ENCODE data around the gene CDH4.

CDH4 gene

DNA sequence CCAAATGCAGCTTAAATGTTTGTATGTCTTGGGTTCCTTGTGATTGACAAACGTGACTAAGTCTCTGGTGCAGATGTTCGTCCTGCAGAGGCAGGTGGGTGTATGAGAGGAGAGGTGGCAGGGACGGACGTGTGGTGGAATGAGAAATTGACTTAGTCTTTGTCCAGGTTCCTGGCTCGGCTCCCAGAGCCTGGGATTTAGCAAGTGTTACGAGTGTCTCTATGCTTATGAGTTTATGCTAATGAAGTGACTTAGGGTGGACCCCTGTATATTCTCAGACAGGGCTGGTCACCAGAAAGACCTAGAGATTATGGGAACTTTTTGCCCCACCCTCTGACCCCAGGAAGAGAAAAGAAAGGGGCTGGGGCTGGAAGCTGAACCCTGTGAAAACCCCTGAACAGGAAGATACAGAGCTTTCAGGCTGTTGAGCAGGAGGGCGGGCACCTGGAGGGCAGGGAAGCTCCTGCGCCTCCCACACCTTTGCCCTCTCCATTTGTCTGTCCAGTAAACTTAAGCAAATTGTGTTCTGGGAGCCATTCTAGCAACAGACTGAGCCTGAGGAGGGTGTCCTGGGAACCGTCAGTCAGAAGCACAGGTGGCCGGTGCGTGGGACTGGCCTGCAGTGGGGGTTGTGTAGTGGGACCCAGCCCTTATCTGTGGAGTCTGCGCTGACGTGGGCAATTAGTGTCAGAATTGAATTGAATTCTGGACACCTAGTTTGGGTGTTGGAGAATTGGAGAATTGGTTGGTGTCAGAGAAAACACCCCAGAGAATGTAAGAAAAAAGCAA, 362.1 kb downstream of the CDH4 start:
- H3K9ac ChIP-seq (ENCODE audit: low read depth in 1 of 2, low read length in 2 of 2) = no peak overlapping the region
- peaks cover 0 to 2% of the 10 kb centered on the region in 2 donors for H3K9me3 ChIP-seq (ENCODE audit: control insufficient read depth in 2 of 2, low read length in 2 of 2)
- H3K27ac ChIP-seq (ENCODE audit: low read depth in 2 of 2, low read length in 2 of 2) = no peak overlapping the region
- H3K36me3 ChIP-seq (ENCODE audit: control insufficient read depth in 2 of 2, insufficient read depth in 2 of 2, low read length in 2 of 2) = no peaks in the 10 kb centered on the region
- H3K4me1 ChIP-seq (ENCODE audit: control insufficient read depth in 2 of 2, insufficient read depth in 2 of 2, low read length in 2 of 2) = no peaks in the 10 kb centered on the region
- no peak overlapping the region for H3K4me3 ChIP-seq (ENCODE audit: low read length in 2 of 2)
- no peaks in the 10 kb centered on the region for H3K27me3 ChIP-seq (ENCODE audit: control insufficient read depth in 2 of 2, insufficient read depth in 2 of 2, low read length in 2 of 2)

DNA sequence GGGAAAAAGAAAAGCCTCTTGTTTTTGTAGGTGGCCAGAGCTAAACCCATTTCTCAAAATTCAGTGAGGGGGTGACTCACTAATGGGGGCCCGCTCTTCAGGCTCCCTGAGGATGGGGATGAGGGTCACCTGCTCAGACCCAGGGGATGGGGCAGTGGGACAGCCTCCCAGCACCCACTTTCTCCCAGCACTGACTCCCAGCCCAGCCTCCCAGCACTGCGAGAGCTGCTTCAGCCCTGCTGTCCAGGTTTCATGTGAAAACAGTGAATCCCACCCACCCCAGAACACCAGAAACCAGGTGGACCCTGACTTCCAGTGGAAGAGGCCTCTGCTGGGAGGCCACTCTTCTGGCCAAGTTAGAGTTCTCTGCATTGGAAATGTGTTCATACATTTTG, 362.6 kb downstream of the CDH4 start:
- H3K4me3 ChIP-seq (ENCODE audit: low read length in 2 of 2) = no peak overlapping the region
- H3K9ac ChIP-seq (ENCODE audit: low read depth in 1 of 2, low read length in 2 of 2) = no peak overlapping the region
- peaks cover 0 to 2% of the 10 kb centered on the region in 2 donors for H3K9me3 ChIP-seq (ENCODE audit: control insufficient read depth in 2 of 2, low read length in 2 of 2)
- no peak overlapping the region for H3K27ac ChIP-seq (ENCODE audit: low read depth in 2 of 2, low read length in 2 of 2)
- H3K27me3 ChIP-seq (ENCODE audit: control insufficient read depth in 2 of 2, insufficient read depth in 2 of 2, low read length in 2 of 2) = no peaks in the 10 kb centered on the region
- no peaks in the 10 kb centered on the region for H3K36me3 ChIP-seq (ENCODE audit: control insufficient read depth in 2 of 2, insufficient read depth in 2 of 2, low read length in 2 of 2)
- H3K4me1 ChIP-seq (ENCODE audit: control insufficient read depth in 2 of 2, insufficient read depth in 2 of 2, low read length in 2 of 2) = no peaks in the 10 kb centered on the region

DNA sequence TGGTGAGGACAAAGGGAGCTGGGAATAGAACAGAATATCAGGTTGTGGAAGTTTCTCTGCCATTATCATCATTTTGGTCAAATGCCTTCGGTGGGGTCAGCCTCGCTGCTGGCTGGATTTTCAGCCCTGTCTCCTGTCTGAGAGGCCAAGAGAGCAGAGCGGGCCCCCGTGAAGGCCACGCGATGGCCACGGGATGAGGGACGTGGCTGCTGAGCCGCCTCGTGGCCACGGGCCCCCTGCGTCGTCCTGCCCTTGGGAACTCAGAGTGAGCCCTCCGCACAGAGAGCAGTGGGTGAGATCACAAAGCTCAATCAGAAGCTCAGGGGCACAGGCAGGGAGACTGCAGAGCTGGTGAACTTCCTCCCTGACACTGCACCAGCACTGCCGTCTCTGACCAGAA, 363.7 kb downstream of the CDH4 start:
- Histone ChIP-seq H3K9me3 (ENCODE audit: control insufficient read depth in 2 of 2, low read length in 2 of 2) (peaks cover 0 to 2% of the 10 kb centered on the region in 2 donors), H3K4me1 (ENCODE audit: control insufficient read depth in 2 of 2, insufficient read depth in 2 of 2, low read length in 2 of 2) (no peaks in the 10 kb centered on the region)

DNA sequence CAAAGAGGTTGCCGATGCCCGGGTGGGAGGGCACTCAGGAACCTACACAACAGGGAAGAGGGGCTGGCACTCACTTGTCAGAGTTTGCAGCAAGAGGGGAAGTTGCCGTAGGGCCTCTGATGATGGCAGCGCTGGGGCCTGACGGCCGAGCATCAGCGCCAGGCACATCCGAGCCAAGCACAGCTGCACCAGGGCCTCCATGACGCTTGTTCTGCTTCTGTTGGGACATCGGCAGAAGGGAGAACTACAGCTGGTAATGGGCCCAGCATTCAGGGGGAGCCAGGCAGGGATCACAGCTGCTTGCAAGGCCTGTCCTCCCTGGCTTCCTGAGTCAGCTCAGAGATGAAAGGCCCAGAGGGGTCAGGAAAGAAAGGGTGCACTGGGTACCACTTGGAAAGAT, 367.7 kb downstream of the CDH4 start:
- no peaks in the 10 kb centered on the region for H3K36me3 ChIP-seq (ENCODE audit: control insufficient read depth in 2 of 2, insufficient read depth in 2 of 2, low read length in 2 of 2)
- H3K27ac ChIP-seq (ENCODE audit: low read depth in 2 of 2, low read length in 2 of 2) = no peak overlapping the region
- no peaks in the 10 kb centered on the region for H3K9me3 ChIP-seq (ENCODE audit: control insufficient read depth in 2 of 2, low read length in 2 of 2)
- H3K9ac ChIP-seq (ENCODE audit: low read depth in 1 of 2, low read length in 2 of 2) = no peak overlapping the region
- no peak overlapping the region for H3K4me3 ChIP-seq (ENCODE audit: low read length in 2 of 2)
- no peaks in the 10 kb centered on the region for H3K27me3 ChIP-seq (ENCODE audit: control insufficient read depth in 2 of 2, insufficient read depth in 2 of 2, low read length in 2 of 2)
- H3K4me1 ChIP-seq (ENCODE audit: control insufficient read depth in 2 of 2, insufficient read depth in 2 of 2, low read length in 2 of 2) = no peaks in the 10 kb centered on the region

More for the DNA sequence above, 363.7 kb downstream of the CDH4 start:
- Histone ChIP-seq H3K27me3 (ENCODE audit: control insufficient read depth in 2 of 2, insufficient read depth in 2 of 2, low read length in 2 of 2) (no peaks in the 10 kb centered on the region), H3K27ac (ENCODE audit: low read depth in 2 of 2, low read length in 2 of 2) (no peak overlapping the region), H3K4me3 (ENCODE audit: low read length in 2 of 2) (no peak overlapping the region), H3K9ac (ENCODE audit: low read depth in 1 of 2, low read length in 2 of 2) (no peak overlapping the region), H3K36me3 (ENCODE audit: control insufficient read depth in 2 of 2, insufficient read depth in 2 of 2, low read length in 2 of 2) (no peaks in the 10 kb centered on the region)

DNA sequence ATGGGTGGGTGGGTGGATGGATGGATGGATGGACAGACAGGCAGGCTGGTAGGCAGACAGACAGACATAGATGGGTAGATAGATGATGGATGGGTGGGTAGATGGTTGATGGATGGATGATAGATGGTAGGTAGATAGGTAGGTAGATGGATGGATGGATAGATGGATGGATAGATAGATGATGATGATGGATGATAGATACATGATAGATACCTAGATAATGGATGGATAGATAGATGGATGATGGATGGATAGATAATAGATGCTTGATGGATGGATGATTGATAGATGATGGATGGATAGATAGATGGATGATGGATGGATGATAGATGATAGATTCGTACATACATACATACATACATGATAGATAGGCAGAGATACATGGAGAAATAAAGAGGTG, 368.1 kb downstream of the CDH4 start:
- no peak overlapping the region for H3K4me3 ChIP-seq (ENCODE audit: low read length in 2 of 2)
- H3K9ac ChIP-seq (ENCODE audit: low read depth in 1 of 2, low read length in 2 of 2) = no peak overlapping the region
- no peaks in the 10 kb centered on the region for H3K36me3 ChIP-seq (ENCODE audit: control insufficient read depth in 2 of 2, insufficient read depth in 2 of 2, low read length in 2 of 2)
- H3K27ac ChIP-seq (ENCODE audit: low read depth in 2 of 2, low read length in 2 of 2) = no peak overlapping the region
- H3K4me1 ChIP-seq (ENCODE audit: control insufficient read depth in 2 of 2, insufficient read depth in 2 of 2, low read length in 2 of 2) = no peaks in the 10 kb centered on the region
- H3K27me3 ChIP-seq (ENCODE audit: control insufficient read depth in 2 of 2, insufficient read depth in 2 of 2, low read length in 2 of 2) = no peaks in the 10 kb centered on the region
- H3K9me3 ChIP-seq (ENCODE audit: control insufficient read depth in 2 of 2, low read length in 2 of 2) = no peaks in the 10 kb centered on the region

DNA sequence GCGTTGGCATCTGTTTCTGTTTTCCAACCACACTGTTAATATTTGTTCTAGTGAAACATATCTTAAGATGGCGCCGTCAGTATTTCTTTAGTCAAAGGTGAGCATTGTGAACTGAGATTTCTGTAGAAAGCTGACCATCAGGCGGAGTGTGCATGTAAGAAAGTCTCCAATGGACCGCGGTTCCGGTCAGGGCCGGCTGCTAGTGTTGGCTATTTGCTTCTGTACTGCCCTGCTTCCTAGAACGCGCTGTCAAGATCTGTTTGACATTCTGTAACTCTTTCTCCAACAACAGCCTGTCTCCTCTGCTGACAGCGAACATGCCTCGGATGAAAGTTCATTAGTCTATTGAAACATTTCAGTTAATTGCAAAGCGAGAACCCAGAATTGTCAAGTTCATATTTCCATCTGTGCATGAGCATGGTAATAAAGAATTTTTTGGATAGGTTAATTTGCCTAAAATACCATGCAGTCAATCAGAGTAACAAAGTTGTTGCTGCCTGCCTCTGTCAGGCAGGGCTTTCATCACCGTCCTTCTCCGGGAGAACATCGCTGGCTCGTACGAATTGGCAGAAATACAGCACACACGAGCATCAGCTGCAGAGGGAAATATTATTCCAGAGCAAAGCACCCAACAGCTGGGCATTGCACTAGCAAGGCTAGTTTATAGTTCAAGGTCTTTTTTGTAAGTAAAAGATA, 369.1 kb downstream of the CDH4 start:
- Histone ChIP-seq H3K9ac (ENCODE audit: low read depth in 1 of 2, low read length in 2 of 2) (no peak overlapping the region), H3K4me1 (ENCODE audit: control insufficient read depth in 2 of 2, insufficient read depth in 2 of 2, low read length in 2 of 2) (no peaks in the 10 kb centered on the region), H3K27ac (ENCODE audit: low read depth in 2 of 2, low read length in 2 of 2) (no peak overlapping the region), H3K9me3 (ENCODE audit: control insufficient read depth in 2 of 2, low read length in 2 of 2) (no peaks in the 10 kb centered on the region), H3K27me3 (ENCODE audit: control insufficient read depth in 2 of 2, insufficient read depth in 2 of 2, low read length in 2 of 2) (no peaks in the 10 kb centered on the region), H3K36me3 (ENCODE audit: control insufficient read depth in 2 of 2, insufficient read depth in 2 of 2, low read length in 2 of 2) (no peaks in the 10 kb centered on the region), H3K4me3 (ENCODE audit: low read length in 2 of 2) (no peak overlapping the region)

DNA sequence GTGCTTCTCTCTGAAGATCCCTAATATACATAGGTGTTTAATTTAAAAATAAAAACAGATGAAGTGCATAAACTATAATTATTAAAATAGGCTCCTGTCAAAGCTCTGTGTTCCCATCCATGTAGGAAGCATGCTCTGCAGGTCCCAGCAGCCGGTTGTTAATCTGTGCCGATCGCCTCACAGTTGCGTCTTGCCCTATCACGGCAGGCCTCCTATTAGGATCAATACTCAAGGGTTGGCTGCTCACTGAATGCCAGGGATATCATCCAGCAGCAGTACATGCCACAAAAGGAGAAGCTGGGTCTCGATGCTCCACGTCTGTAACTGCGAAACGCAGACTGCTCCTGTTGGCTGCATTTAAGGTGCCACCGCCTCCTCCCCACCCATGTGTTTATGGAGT, 369.8 kb downstream of the CDH4 start:
- H3K4me1 ChIP-seq (ENCODE audit: control insufficient read depth in 2 of 2, insufficient read depth in 2 of 2, low read length in 2 of 2) = no peaks in the 10 kb centered on the region
- H3K27ac ChIP-seq (ENCODE audit: low read depth in 2 of 2, low read length in 2 of 2) = no peak overlapping the region
- H3K9ac ChIP-seq (ENCODE audit: low read depth in 1 of 2, low read length in 2 of 2) = no peak overlapping the region
- H3K36me3 ChIP-seq (ENCODE audit: control insufficient read depth in 2 of 2, insufficient read depth in 2 of 2, low read length in 2 of 2) = no peaks in the 10 kb centered on the region
- no peaks in the 10 kb centered on the region for H3K27me3 ChIP-seq (ENCODE audit: control insufficient read depth in 2 of 2, insufficient read depth in 2 of 2, low read length in 2 of 2)
- no peak overlapping the region for H3K4me3 ChIP-seq (ENCODE audit: low read length in 2 of 2)
- no peaks in the 10 kb centered on the region for H3K9me3 ChIP-seq (ENCODE audit: control insufficient read depth in 2 of 2, low read length in 2 of 2)

DNA sequence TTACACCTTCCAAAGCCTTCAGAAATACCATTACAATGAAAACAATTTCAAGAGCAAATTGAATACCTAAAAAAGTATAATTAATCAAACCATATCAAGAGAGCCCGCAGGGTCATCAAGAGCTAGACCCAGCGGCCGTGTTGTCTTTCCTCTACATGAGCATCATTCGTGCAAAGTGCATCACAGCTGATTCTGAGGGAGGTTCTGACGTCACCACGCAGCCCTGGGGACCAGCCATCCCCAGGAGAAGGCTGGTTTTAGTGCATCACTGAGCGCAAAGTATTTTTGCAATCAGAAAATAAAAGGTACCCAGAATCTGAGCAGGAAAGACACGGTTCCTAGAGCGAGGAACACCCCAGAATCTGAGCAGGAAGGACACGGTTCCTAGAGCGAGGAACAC, 371.4 kb downstream of the CDH4 start:
- H3K9ac ChIP-seq (ENCODE audit: low read depth in 1 of 2, low read length in 2 of 2) = no peak overlapping the region
- no peaks in the 10 kb centered on the region for H3K27me3 ChIP-seq (ENCODE audit: control insufficient read depth in 2 of 2, insufficient read depth in 2 of 2, low read length in 2 of 2)

DNA sequence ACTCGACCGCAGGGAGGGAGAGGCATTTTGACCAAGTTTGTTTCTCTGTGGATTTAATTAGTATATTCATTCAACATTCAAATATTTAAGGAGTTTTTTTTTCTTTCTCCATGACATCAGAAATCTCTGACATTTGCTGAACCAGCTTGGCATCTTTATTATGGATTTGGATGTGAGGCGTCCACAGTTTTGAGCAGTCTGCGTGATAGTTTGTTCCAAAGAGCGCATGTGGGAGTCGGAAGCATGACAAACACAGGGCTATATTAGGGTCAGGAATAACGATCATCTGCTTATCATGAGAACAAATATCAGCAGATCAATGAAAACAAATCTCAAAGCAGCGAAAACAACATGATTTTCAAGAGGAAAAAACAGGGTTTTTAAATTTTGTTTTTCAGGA, 373.2 kb downstream of the CDH4 start:
- Histone ChIP-seq H3K4me3 (ENCODE audit: low read length in 2 of 2) (no peak overlapping the region), H3K4me1 (ENCODE audit: control insufficient read depth in 2 of 2, insufficient read depth in 2 of 2, low read length in 2 of 2) (no peaks in the 10 kb centered on the region), H3K9me3 (ENCODE audit: control insufficient read depth in 2 of 2, low read length in 2 of 2) (no peaks in the 10 kb centered on the region), H3K36me3 (ENCODE audit: control insufficient read depth in 2 of 2, insufficient read depth in 2 of 2, low read length in 2 of 2) (no peaks in the 10 kb centered on the region), H3K9ac (ENCODE audit: low read depth in 1 of 2, low read length in 2 of 2) (no peak overlapping the region), H3K27ac (ENCODE audit: low read depth in 2 of 2, low read length in 2 of 2) (no peak overlapping the region), H3K27me3 (ENCODE audit: control insufficient read depth in 2 of 2, insufficient read depth in 2 of 2, low read length in 2 of 2) (no peaks in the 10 kb centered on the region)

More for the DNA sequence above, 371.4 kb downstream of the CDH4 start:
- Histone ChIP-seq H3K4me3 (ENCODE audit: low read length in 2 of 2) (no peak overlapping the region), H3K36me3 (ENCODE audit: control insufficient read depth in 2 of 2, insufficient read depth in 2 of 2, low read length in 2 of 2) (no peaks in the 10 kb centered on the region), H3K4me1 (ENCODE audit: control insufficient read depth in 2 of 2, insufficient read depth in 2 of 2, low read length in 2 of 2) (no peaks in the 10 kb centered on the region), H3K9me3 (ENCODE audit: control insufficient read depth in 2 of 2, low read length in 2 of 2) (no peaks in the 10 kb centered on the region), H3K27ac (ENCODE audit: low read depth in 2 of 2, low read length in 2 of 2) (no peak overlapping the region)

DNA sequence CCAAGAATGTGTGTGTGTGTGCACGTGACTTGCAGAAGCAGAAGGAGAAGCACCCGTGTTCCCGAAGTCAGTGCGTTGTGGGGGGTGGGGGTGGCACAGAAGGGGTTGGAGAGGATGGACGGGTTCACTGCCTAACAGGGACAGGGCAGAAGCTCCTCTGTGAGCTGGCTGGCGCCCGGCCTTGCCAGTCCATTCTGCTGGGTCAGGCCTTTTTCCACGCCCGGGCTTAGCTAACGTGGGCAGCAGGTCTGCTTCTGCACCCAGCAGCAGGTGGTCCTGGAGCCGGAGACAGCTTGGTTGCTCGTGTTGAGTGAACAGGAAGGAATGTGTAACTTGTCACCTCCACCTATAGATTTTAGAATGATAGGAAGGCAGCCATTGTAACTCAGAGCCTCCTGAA, 374.4 kb downstream of the CDH4 start:
- no peaks in the 10 kb centered on the region for H3K27me3 ChIP-seq (ENCODE audit: control insufficient read depth in 2 of 2, insufficient read depth in 2 of 2, low read length in 2 of 2)
- no peak overlapping the region for H3K9ac ChIP-seq (ENCODE audit: low read depth in 1 of 2, low read length in 2 of 2)
- H3K4me3 ChIP-seq (ENCODE audit: low read length in 2 of 2) = no peak overlapping the region
- H3K27ac ChIP-seq (ENCODE audit: low read depth in 2 of 2, low read length in 2 of 2) = no peak overlapping the region
- H3K9me3 ChIP-seq (ENCODE audit: control insufficient read depth in 2 of 2, low read length in 2 of 2) = no peaks in the 10 kb centered on the region
- no peaks in the 10 kb centered on the region for H3K36me3 ChIP-seq (ENCODE audit: control insufficient read depth in 2 of 2, insufficient read depth in 2 of 2, low read length in 2 of 2)
- H3K4me1 ChIP-seq (ENCODE audit: control insufficient read depth in 2 of 2, insufficient read depth in 2 of 2, low read length in 2 of 2) = no peaks in the 10 kb centered on the region

Data from mucosa of rectum (tissue), 2 donors.